ENCODE data around the gene SLC16A10. TPM values are rescaled to one million over a fixed set of nuclear protein-coding genes. Genes with fewer than 3 reads are reported as not detected.

SLC16A10 gene
- total and polyA plus RNA-seq, 2 of the 4 experiments (the other 2 are of a cell fraction) = not detected

DNA sequence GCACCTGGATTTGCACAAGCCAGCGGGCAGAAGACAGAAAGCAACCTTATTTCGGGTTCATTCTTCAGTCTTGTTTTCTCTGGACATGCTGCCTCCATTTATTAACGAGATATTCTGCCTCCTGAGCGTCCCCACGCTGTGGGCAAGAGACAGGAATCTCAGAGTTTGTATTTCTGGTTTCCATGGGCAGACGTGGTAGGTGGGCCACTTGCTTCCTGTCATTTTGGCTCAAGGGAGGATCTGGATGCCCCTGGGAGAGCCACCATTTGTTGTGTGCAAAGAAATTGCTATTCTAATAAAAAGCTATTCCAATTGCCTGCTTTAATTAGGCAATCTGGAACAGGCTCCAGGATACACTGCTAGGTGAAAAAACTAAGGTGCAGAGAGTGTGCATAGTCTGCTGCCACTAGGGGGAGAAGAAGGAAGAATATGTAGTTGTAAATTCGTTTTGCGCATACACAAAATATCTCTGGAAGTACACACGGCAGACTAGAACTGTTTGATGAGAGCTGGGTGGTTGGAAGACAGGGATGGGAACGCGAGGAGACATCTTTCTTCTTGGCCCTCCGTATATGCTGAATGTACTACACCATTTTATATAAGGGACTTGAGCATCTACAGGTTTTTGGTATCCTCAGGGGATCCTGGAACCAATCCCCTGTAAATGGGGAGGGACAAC lies 30.1 kb upstream of the SLC16A10 start:
- no peaks in the 10 kb centered on the region for H4K20me1 ChIP-seq (ENCODE audit: insufficient read depth, low read length)
- peak overlapping the region; percentile 7; the same call in 1 of the 2 replicates for H3K4me2 ChIP-seq (ENCODE audit: low read depth, low read length)
- H3K4me1 ChIP-seq (ENCODE audit: control insufficient read depth, insufficient read depth, low read length) = no peaks in the 10 kb centered on the region
- BruUV-seq (replicated peaks) = no TSS peak
- no peak overlapping the region for H4K91ac ChIP-seq (ENCODE audit: insufficient read depth, low read depth, low read length)
- no peak overlapping the region for H3K4me3 ChIP-seq (ENCODE audit: insufficient read depth, low read depth, low read length)
- H2AK9ac ChIP-seq (replicated peaks; ENCODE audit: low read depth, low read length, poor library complexity) = no peak overlapping the region
- H2BK5ac ChIP-seq (ENCODE audit: low read depth, low read length, poor library complexity, severe bottlenecking) = no peak overlapping the region
- no peaks in the 10 kb centered on the region for H3K36me3 ChIP-seq (ENCODE audit: control insufficient read depth, insufficient read depth, low read length)
- H2AFZ ChIP-seq (replicated peaks; ENCODE audit: low read length, poor library complexity) = no peak overlapping the region
- no peak overlapping the region for H3K18ac ChIP-seq (ENCODE audit: low read depth, low read length)
- ATAC-seq (ENCODE audit: low read depth) (peak; percentile 94), DNase-seq (peak; percentile 52)
- H3K79me1 ChIP-seq (ENCODE audit: low read depth in 1 of 2, low read length in 2 of 2) = no peaks in the 10 kb centered on the region
- ChIA-PET POLR2A (ENCODE audit: unreplicated experiment) (no interaction called here), CTCF (interaction anchor here (0.6 to 1.6 kb wide), 7 partner anchors 27 to 186 kb away, joined by 3 to 8 read pairs (median 4); no protein-coding TSS in a partner anchor)
- H4K5ac ChIP-seq (ENCODE audit: low read depth, low read length) = no peak overlapping the region
- no peak overlapping the region for H3K14ac ChIP-seq (replicated peaks; ENCODE audit: low read depth, low read length)
- TF ChIP-seq, protein P1, sequence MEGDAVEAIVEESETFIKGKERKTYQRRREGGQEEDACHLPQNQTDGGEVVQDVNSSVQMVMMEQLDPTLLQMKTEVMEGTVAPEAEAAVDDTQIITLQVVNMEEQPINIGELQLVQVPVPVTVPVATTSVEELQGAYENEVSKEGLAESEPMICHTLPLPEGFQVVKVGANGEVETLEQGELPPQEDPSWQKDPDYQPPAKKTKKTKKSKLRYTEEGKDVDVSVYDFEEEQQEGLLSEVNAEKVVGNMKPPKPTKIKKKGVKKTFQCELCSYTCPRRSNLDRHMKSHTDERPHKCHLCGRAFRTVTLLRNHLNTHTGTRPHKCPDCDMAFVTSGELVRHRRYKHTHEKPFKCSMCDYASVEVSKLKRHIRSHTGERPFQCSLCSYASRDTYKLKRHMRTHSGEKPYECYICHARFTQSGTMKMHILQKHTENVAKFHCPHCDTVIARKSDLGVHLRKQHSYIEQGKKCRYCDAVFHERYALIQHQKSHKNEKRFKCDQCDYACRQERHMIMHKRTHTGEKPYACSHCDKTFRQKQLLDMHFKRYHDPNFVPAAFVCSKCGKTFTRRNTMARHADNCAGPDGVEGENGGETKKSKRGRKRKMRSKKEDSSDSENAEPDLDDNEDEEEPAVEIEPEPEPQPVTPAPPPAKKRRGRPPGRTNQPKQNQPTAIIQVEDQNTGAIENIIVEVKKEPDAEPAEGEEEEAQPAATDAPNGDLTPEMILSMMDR (conservative IDR thresholded peaks at IDR 0.05; ENCODE audit: low read depth, low read length) = peak; percentile 73
- TF ChIP-seq SMC3 (IDR thresholded peaks at IDR 0.05; ENCODE audit: low read depth, low read length) (peak; percentile 58), RAD21 (IDR thresholded peaks at IDR 0.05; ENCODE audit: low read length) (peak; percentile 57)
- TF ChIP-seq, protein P2, sequence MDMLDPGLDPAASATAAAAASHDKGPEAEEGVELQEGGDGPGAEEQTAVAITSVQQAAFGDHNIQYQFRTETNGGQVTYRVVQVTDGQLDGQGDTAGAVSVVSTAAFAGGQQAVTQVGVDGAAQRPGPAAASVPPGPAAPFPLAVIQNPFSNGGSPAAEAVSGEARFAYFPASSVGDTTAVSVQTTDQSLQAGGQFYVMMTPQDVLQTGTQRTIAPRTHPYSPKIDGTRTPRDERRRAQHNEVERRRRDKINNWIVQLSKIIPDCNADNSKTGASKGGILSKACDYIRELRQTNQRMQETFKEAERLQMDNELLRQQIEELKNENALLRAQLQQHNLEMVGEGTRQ (IDR thresholded peaks at IDR 0.05; ENCODE audit: low read depth, low read length) = no peak
- H3K56ac ChIP-seq (ENCODE audit: extremely low read depth, insufficient read depth, low read length) = no peak overlapping the region
- H3K9me3 ChIP-seq (ENCODE audit: control insufficient read depth, insufficient read depth, low read length) = 0 out of 2 replicates have a peak, but pooled peaks cover 2% of the 10 kb centered on the region
- in situ Hi-C loops (cut with MboI; ENCODE audit: low sequenced_read_pairs) = loop anchor here (5.0 kb wide), 1 partner anchor 150 kb away; no protein-coding TSS in a partner anchor
- H3K4ac ChIP-seq (ENCODE audit: low read depth, low read length) = no peak overlapping the region
- H2BK20ac ChIP-seq (ENCODE audit: low read depth, low read length) = no peak overlapping the region
- H2BK120ac ChIP-seq (ENCODE audit: low read depth, low read length) = no peak overlapping the region
- no peak overlapping the region for H3K23ac ChIP-seq (ENCODE audit: low read depth, low read length)
- intact Hi-C loops (cut with micrococcal nuclease) = loop anchor here (1.0 to 5.0 kb wide), 3 partner anchors 153 to 530 kb away; a partner anchor contains a TSS
- H3K9me1 ChIP-seq (ENCODE audit: insufficient read depth, low read length) = no peaks in the 10 kb centered on the region
- peaks cover 18% of the 10 kb centered on the region for H3K27me3 ChIP-seq (ENCODE audit: control insufficient read depth, insufficient read depth, low read length)
- H2BK15ac ChIP-seq (ENCODE audit: low read depth, low read length) = no peak overlapping the region
- H3K9ac ChIP-seq (ENCODE audit: low read depth, low read length) = no peak overlapping the region
- H4K8ac ChIP-seq (ENCODE audit: low read depth in 2 of 2, low read length in 2 of 2) = no peak overlapping the region
- dilution Hi-C loops (cut with HindIII; ENCODE audit: low sequenced_read_pairs, unreplicated experiment) = no loop called here
- H3K27ac ChIP-seq (ENCODE audit: insufficient read depth, low read length) = no peak overlapping the region
- H2AK5ac ChIP-seq (ENCODE audit: low read depth, low read length) = no peak overlapping the region
- 17% methylated on average over 2 of the region's 12 CpGs; no CpG with 5 or more reads in 1 of the 2 experiments for WGBS, 2 experiments (ENCODE audit: extremely low coverage in 2 of 2, insufficient read length in 1 of 2)
